Gastrocnemius medialis (tissue), 4 donors: Measurements from ENCODE around the gene ELMO2. TPM values are rescaled to one million over a fixed set of nuclear protein-coding genes. Genes with fewer than 3 reads are reported as not detected.

Experiments used
- ATAC-seq, 2 donors: fragments of 150-250 bp; one replicate each; pipeline ENCODE4 v1.9.1; 2016
- DNase-seq, 2 donors: peaks; one replicate each; pipeline ENCODE4 v3.0.0-alpha.2; 2019
- H3K27ac ChIP-seq, 4 donors: fragments of 200-600 bp; sonication (generic); 1 replicate in 1 of 4; 2 replicates in 3 of 4; pipeline ENCODE4 v1.5.1; 2016 to 2018; ENCODE audit warnings: mild to moderate bottlenecking in 2 of 4, moderate library complexity in 1 of 4
- H3K27me3 ChIP-seq, 3 donors: fragments of 200-600 bp; sonication (generic) in 2 of 3; 1 replicate in 1 of 3; 2 replicates in 2 of 3; pipeline versions ENCODE4 v1.5.1 to v1.6.0; 2016 to 2019; ENCODE audit warnings: mild to moderate bottlenecking in 1 of 3, moderate library complexity in 1 of 3
- H3K36me3 ChIP-seq, 2 donors: fragments of 200-600 bp; sonication (generic) in 1 of 2; one replicate each; pipeline ENCODE4 v1.5.1; 2017 to 2018
- H3K4me1 ChIP-seq, 2 donors: fragments of 200-600 bp; sonication (generic) in 1 of 2; one replicate each; pipeline ENCODE4 v1.5.1; 2016 to 2017; ENCODE audit warnings: mild to moderate bottlenecking in 2 of 2
- H3K4me3 ChIP-seq, 4 donors: fragments of 200-600 bp; sonication (generic) in 3 of 4; 1 replicate in 1 of 4; 2 replicates in 3 of 4; pipeline ENCODE4 v1.5.1; 2016 to 2019; ENCODE audit warnings: mild to moderate bottlenecking in 2 of 4
- H3K9me3 ChIP-seq, 3 donors: fragments of 200-600 bp; sonication (generic) in 2 of 3; 1 replicate in 1 of 3; 2 replicates in 2 of 3; pipeline ENCODE4 v1.5.1; 2016 to 2019
- CTCF ChIP-seq, 5 experiments: fragments of 450-650 bp in 3 of 5; fragments of 200-600 bp in 2 of 5; sonication (generic) in 2 of 5; IDR thresholded peaks in 4 of 5; conservative IDR thresholded peaks in 1 of 5; 1 replicate in 4 of 5; 2 replicates in 1 of 5; pipeline ENCODE4 v1.5.1; 2016 to 2019; ENCODE audit warnings: antibody characterized with exemption in 5 of 5, mild to moderate bottlenecking in 3 of 5, moderate library complexity in 3 of 5
- POLR2A ChIP-seq, 2 donors: fragments of 450-650 bp; IDR thresholded peaks; one replicate each; pipeline ENCODE4 v1.6.1; 2017; ENCODE audit warnings: antibody characterized with exemption in 2 of 2, mild to moderate bottlenecking in 2 of 2, moderate library complexity in 2 of 2
- in situ Hi-C, 4 donors: fragments of 200-750 bp; cut with MboI; loops; one replicate each; pipeline versions ENCODE4 v1.15.0 to v1.8.0; 2017; ENCODE audit warnings: low sequenced_read_pairs in 4 of 4
- intact Hi-C: fragments of 100-400 bp; cut with DNase I; formaldehyde crosslinking; loops from one replicate; pipeline ENCODE4 v1.15.1; 2023; ENCODE audit warnings: low total_unique reads
- total RNA-seq, 4 donors: library from RNA; depleted of rRNA; stranded (reverse); fragments of >200 nt; gene quantifications; one replicate each; pipeline versions ENCODE4 v1.1.0 to v1.2.3, GENCODE V29; 2016

The ELMO2 gene
- total RNA-seq = 10 to 100 TPM; 47.6 to 67.5 (median 53.6) TPM

DNA sequence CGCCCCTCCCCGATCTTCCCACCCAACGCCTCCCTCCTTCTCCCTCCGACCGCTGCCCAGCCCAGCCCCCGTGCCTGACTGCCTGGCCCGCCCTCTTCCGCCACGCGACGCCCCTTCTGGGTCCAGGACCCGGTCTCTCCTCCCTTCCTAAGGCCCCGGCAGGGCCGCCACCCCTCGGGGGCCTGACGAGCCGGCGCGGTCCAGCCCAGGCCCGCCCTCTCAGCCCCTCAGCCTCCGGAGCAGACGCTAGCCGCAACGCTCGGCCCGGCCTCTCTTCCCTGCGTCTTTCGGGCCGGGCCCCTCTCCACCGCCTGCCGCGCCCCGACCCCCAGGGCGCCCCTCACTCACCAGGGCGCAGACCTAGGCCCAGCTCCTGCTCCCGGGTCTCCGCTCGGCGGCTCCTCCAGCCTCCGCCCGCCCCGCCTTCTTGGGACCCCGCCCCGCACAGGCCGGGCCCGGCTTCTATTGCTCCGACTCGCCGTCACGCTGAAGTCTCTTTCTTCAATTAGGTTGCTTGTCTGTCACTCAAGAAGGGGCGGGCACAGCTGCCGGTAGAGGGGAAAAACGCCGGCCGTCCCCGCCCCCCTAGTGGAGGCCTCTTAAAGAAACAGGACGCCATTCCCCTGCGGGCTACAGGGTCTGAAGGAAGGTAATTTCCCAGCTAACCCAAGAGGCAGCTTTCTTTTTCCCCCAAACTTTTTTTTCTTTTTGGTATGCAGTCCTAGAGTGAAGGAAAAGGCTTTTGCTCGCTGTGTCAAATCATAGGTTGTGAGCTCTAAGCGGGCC, at the start of gene ELMO2:
Gene ELMO2 (minus strand): TSS at position 416 of the 786 bp plus-strand sequence. CDS start 12,133 bp downstream, outside the sequence.
- ATAC-seq (peak; percentile 93 to 94), DNase-seq (peak; percentile 97 to 98)
- H3K9me3 ChIP-seq = no peaks in the 10 kb centered on the region
- peak in 4 of 5 experiments; percentile 34 to 50 (median 42) for TF ChIP-seq CTCF (IDR thresholded peaks at IDR 0.05 in 4 of 5, conservative IDR thresholded peaks at IDR 0.05 in 1 of 5)
- TF ChIP-seq POLR2A (IDR thresholded peaks at IDR 0.05) = peak; percentile 86 to 88
- peaks cover 52 to 56% of the 10 kb centered on the region in 2 donors for H3K4me1 ChIP-seq
- no peaks in the 10 kb centered on the region for H3K27me3 ChIP-seq
- peak within 1 kb of the TSS; percentile 83 to 98 (median 90) for H3K4me3 ChIP-seq
- intact Hi-C loops = loop anchor here (1.0 to 2.0 kb wide), 3 partner anchors 42 to 316 kb away; no protein-coding TSS in a partner anchor
- in situ Hi-C loops = no loop called here
- H3K27ac ChIP-seq = peak within 1 kb of the TSS; percentile 94 to 98 (median 96)
- H3K36me3 ChIP-seq = no peaks in the 10 kb centered on the region

- Histone ChIP-seq H3K27me3 (peaks cover 0 to 11% (median 8%) of the 10 kb centered on the region in 3 donors), H3K4me1 (no peaks in the 10 kb centered on the region), H3K36me3 (no peaks in the 10 kb centered on the region), H3K4me3 (no peak overlapping the region), H3K27ac (no peak overlapping the region), H3K9me3 (peaks cover 0 to 3% (median 0%) of the 10 kb centered on the region in 3 donors)
- no peak for DNase-seq
- no peak for TF ChIP-seq POLR2A (IDR thresholded peaks at IDR 0.05)
- in situ Hi-C loops = loop anchor here in 1 of 4 donors (25.0 kb wide), 1 partner anchor 943 kb away; the partner anchor contains the start of gene SPINT3
- intact Hi-C loops = no loop called here
- ATAC-seq = no peak
Observed at GRCh38 chr20:46455729-46456128, 49.3 kb upstream of the ELMO2 start.

- no peaks in the 10 kb centered on the region for H3K4me1 ChIP-seq
- no peak for DNase-seq
- H3K36me3 ChIP-seq = no peaks in the 10 kb centered on the region
- intact Hi-C loops (no loop called here), in situ Hi-C loops (loop anchor here in 1 of 4 donors (25.0 kb wide), 1 partner anchor 90 kb away; no protein-coding TSS in a partner anchor)
- no peak overlapping the region for H3K4me3 ChIP-seq
- TF ChIP-seq POLR2A (IDR thresholded peaks at IDR 0.05) (no peak), CTCF (IDR thresholded peaks at IDR 0.05 in 4 of 5, conservative IDR thresholded peaks at IDR 0.05 in 1 of 5) (no peak)
- peaks cover 0 to 6% (median 0%) of the 10 kb centered on the region in 3 donors for H3K27me3 ChIP-seq
- no peak for ATAC-seq
- H3K27ac ChIP-seq = no peak overlapping the region
- H3K9me3 ChIP-seq = no peaks in the 10 kb centered on the region
Observed at GRCh38 chr20:46446851-46447250, 40.4 kb upstream of the ELMO2 start.

DNA sequence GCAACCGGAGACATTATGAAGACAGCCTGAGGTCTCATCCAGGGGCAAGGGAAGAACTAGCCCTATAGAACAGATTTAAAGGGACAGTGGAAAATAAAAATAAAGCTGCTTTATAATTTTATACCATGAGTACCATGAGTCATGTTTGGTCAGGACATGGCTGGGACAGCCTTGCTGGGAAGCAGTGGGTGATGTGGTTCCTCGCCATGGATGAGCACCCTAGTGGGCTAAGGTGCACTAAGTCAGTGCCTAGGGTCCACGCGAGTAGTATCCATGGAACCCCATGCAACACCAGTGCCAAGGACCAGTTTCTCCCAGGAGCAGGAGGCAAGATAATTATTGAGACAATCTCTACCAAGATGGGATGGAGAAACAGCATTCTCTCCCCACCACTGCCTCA, 33.4 kb upstream of the ELMO2 start:
- Histone ChIP-seq H3K9me3 (no peaks in the 10 kb centered on the region), H3K4me3 (no peak overlapping the region), H3K27ac (no peak overlapping the region), H3K27me3 (peaks cover 0 to 2% (median 0%) of the 10 kb centered on the region in 3 donors), H3K4me1 (no peaks in the 10 kb centered on the region), H3K36me3 (no peaks in the 10 kb centered on the region)
- intact Hi-C loops (no loop called here), in situ Hi-C loops (loop anchor here in 1 of 4 donors (25.0 kb wide), 1 partner anchor 97 kb away; no protein-coding TSS in a partner anchor)
- TF ChIP-seq POLR2A (IDR thresholded peaks at IDR 0.05) (no peak), CTCF (IDR thresholded peaks at IDR 0.05 in 4 of 5, conservative IDR thresholded peaks at IDR 0.05 in 1 of 5) (no peak)
- DNase-seq = no peak
- no peak for ATAC-seq

DNA sequence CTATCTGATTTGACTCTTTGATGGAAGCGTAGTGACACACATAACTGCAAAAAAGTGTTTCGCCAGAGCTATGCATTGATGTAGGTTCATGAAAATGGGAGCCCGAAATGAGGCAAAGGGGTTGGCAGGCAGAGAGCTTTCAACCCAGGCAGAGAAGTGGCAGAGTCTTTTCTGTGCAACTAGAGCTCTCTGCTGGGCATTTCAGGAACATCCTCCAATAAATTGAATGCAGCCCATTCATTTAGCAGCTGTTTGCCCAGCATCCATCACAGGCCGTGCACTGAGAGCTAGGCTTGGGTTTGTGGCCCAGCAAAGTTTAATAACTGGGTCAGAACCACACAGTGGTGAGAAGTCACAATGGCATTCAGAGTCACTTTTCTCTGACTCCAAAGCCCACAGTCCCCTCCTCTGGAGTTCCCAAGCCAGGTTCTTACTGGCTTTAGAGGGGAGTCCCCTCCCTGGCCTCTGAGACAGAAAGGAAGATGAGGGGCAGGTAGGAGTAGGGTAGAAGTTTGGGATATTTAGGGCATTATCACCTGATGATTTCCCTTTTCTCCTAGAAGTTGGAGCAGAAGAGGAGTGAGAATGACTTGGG, 31.8 kb upstream of the ELMO2 start:
- in situ Hi-C loops = loop anchor here in 1 of 4 donors (25.0 kb wide), 1 partner anchor 99 kb away; no protein-coding TSS in a partner anchor
- intact Hi-C loops = no loop called here
- TF ChIP-seq CTCF (IDR thresholded peaks at IDR 0.05 in 4 of 5, conservative IDR thresholded peaks at IDR 0.05 in 1 of 5) = no peak
- TF ChIP-seq POLR2A (IDR thresholded peaks at IDR 0.05) = no peak
- DNase-seq = no peak
- H3K36me3 ChIP-seq = no peaks in the 10 kb centered on the region
- H3K4me1 ChIP-seq = no peaks in the 10 kb centered on the region
- peaks cover 0 to under 1% (median 0%) of the 10 kb centered on the region in 3 donors for H3K27me3 ChIP-seq
- no peak overlapping the region for H3K27ac ChIP-seq
- no peaks in the 10 kb centered on the region for H3K9me3 ChIP-seq
- ATAC-seq = no peak
- H3K4me3 ChIP-seq = no peak overlapping the region
